MCF 10A (cell line): ENCODE results near the gene WDR18. TPM values are rescaled to one million over a fixed set of nuclear protein-coding genes. Genes with fewer than 3 reads are reported as not detected.

ENCODE experiments used
- BruUV-seq: library from RNA; stranded (reverse); fragments of 400-500 nt; replicated peaks from 2 replicates; lab custom pipeline; 2021; lab: Mats Ljungman, UMichigan
- CTCF ChIA-PET: fragments of 300-600 bp; sonication (Branson Sonifier 250); formaldehyde crosslinking; extraction: SDS; loops from one replicate; lab custom pipeline; 2021; ENCODE audit warnings: antibody characterized with exemption, inconsistent platforms; lab: Yijun Ruan, JAX
- POLR2A ChIA-PET: fragments of 300-600, 350-650 bp; sonication (Branson Sonifier 250); formaldehyde crosslinking; extraction: SDS; loops from one replicate; lab custom pipeline; 2020; ENCODE audit warnings: antibody characterized with exemption, inconsistent platforms; lab: Yijun Ruan, JAX
- DNase-seq: peaks from one replicate; pipeline ENCODE4 v3.0.0-alpha.2; 2018; ENCODE audit not compliant: unreplicated experiment
- H3K27ac Mint-ChIP-seq: one replicate; pipeline ENCODE4 v1.8.0; 2022; ENCODE audit warnings: mild to moderate bottlenecking, low read depth, mixed read lengths; ENCODE audit not compliant: unreplicated experiment
- H3K27me3 Mint-ChIP-seq: one replicate; pipeline ENCODE4 v1.8.0; 2022; ENCODE audit warnings: mixed read lengths; ENCODE audit not compliant: insufficient read depth, unreplicated experiment
- H3K36me3 Mint-ChIP-seq: one replicate; pipeline ENCODE4 v1.8.0; 2022; ENCODE audit warnings: mild to moderate bottlenecking, moderate library complexity, mixed read lengths; ENCODE audit not compliant: insufficient read depth, unreplicated experiment
- H3K4me1 Mint-ChIP-seq: one replicate; pipeline ENCODE4 v1.8.0; 2022; ENCODE audit warnings: mixed read lengths; ENCODE audit not compliant: insufficient read depth, unreplicated experiment
- H3K4me3 Mint-ChIP-seq: one replicate; pipeline ENCODE4 v1.8.0; 2022; ENCODE audit warnings: mild to moderate bottlenecking, moderate library complexity, mixed read lengths; ENCODE audit not compliant: unreplicated experiment
- H3K9me3 Mint-ChIP-seq: one replicate; pipeline ENCODE4 v1.8.0; 2022; ENCODE audit warnings: mixed read lengths; ENCODE audit not compliant: unreplicated experiment
- intact Hi-C: fragments of 100-400 bp; cut with micrococcal nuclease; formaldehyde crosslinking; loops from 2 replicates; pipeline ENCODE4 v1.14.1; 2022
- total RNA-seq: library from RNA; stranded (reverse); gene quantifications from 2 replicates; pipeline ENCODE4 v1.2.3, GENCODE V29; 2022
- TF ChIP-seq, protein P1 (sequence below): fragments of 200-600 bp; IDR thresholded peaks from one replicate; pipeline ENCODE4 v1.8.0; 2022; ENCODE audit warnings: antibody characterized with exemption, mild to moderate bottlenecking; ENCODE audit not compliant: unreplicated experiment

WDR18 gene
- total RNA-seq, 1 experiment from 2014 or later, result 96.7 TPM

DNA sequence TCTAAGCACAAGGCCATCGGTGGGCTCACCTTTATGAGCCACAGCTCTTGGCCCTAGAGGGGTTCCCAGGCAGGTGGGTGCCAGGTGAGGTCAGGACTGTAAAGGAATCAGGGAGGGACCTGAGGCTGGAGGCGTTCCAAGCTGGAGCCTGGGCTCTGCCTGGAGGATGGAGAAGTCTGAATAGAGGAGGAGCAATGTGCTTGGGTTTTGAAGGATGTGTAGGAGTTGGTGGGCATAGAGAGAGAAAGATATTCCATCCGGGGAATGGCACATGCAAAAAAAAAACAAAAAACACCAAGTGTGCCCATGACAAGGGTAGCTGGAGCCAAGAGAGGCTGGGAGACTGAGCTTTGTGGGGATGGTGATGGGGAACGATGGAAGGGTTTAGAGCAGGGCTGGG lies 18.5 kb downstream of the WDR18 start:
- Mint-ChIP-seq H3K4me3 (no peak overlapping the region), H3K36me3 (no peaks in the 10 kb centered on the region), H3K27ac (no peak overlapping the region), H3K27me3 (peaks cover 17% of the 10 kb centered on the region), H3K4me1 (no peaks in the 10 kb centered on the region), H3K9me3 (no peaks in the 10 kb centered on the region)
- BruUV-seq, result no TSS peak
- TF ChIP-seq, protein P1, sequence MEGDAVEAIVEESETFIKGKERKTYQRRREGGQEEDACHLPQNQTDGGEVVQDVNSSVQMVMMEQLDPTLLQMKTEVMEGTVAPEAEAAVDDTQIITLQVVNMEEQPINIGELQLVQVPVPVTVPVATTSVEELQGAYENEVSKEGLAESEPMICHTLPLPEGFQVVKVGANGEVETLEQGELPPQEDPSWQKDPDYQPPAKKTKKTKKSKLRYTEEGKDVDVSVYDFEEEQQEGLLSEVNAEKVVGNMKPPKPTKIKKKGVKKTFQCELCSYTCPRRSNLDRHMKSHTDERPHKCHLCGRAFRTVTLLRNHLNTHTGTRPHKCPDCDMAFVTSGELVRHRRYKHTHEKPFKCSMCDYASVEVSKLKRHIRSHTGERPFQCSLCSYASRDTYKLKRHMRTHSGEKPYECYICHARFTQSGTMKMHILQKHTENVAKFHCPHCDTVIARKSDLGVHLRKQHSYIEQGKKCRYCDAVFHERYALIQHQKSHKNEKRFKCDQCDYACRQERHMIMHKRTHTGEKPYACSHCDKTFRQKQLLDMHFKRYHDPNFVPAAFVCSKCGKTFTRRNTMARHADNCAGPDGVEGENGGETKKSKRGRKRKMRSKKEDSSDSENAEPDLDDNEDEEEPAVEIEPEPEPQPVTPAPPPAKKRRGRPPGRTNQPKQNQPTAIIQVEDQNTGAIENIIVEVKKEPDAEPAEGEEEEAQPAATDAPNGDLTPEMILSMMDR, result no peak
- POLR2A ChIA-PET, result interaction anchor here (0.5 kb wide), 1 partner anchor 904 kb away, joined by 3 read pairs; no protein-coding TSS in a partner anchor
- CTCF ChIA-PET, result interaction anchor here (0.6 to 0.7 kb wide), 2 partner anchors 95 to 241 kb away, joined by 4 to 6 read pairs; no protein-coding TSS in a partner anchor
- intact Hi-C loops, result no loop called here
- no peak for DNase-seq

DNA sequence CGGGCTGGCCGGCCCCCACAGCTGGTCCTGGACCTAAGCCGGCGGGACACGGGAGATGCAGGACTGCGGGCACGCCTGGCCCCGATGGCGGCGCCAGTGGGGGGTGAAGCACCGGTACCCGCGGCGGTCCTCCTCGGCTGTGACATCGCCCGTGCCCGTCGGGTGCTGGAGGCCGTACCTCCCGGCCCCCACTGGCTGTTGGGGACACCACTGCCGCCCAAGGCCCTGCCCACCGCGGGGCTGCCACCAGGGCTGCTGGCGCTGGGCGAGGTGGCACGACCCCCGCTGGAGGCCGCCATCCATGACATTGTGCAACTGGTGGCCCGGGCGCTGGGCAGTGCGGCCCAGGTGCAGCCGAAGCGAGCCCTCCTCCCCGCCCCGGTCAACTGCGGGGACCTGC lies 19.1 kb downstream of the WDR18 start:
- peaks cover 13% of the 10 kb centered on the region for H3K27me3 Mint-ChIP-seq
- intact Hi-C loops, result no loop called here
- CTCF ChIA-PET, result interaction anchor here (0.7 to 1.0 kb wide), 2 partner anchors 9 to 241 kb away, joined by 4 to 5 read pairs; no protein-coding TSS in a partner anchor
- POLR2A ChIA-PET, result interaction anchor here (0.6 kb wide), 1 partner anchor 155 kb away, joined by 3 read pairs; no protein-coding TSS in a partner anchor
- H3K4me3 Mint-ChIP-seq, result no peak overlapping the region
- H3K4me1 Mint-ChIP-seq, result no peaks in the 10 kb centered on the region
- no peak for DNase-seq
- TF ChIP-seq, protein P1, result no peak
- no TSS peak for BruUV-seq
- no peaks in the 10 kb centered on the region for H3K9me3 Mint-ChIP-seq
- H3K27ac Mint-ChIP-seq, result no peak overlapping the region
- no peaks in the 10 kb centered on the region for H3K36me3 Mint-ChIP-seq

DNA sequence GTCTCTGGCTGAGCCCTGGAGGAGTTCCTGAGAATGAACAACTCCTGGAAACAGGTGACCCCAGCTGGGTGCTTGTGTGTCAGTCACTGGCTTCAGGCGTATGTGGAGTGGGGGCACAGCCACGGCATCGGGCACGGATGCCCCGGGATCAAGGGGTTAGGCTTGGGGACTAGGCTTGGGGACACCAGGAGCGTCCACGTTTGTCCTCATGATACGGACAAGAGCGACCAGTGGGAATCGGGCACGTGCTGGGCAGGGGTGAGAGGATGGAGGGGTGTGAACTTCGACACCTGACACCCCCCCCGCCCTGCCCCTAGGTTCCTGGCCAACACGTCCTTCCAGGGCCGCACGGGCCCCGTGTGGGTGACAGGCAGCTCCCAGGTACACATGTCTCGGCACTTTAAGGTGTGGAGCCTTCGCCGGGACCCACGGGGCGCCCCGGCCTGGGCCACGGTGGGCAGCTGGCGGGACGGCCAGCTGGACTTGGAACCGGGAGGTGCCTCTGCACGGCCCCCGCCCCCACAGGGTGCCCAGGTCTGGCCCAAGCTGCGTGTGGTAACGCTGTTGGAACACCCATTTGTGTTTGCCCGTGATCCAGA lies 20.2 kb downstream of the WDR18 start:
- intact Hi-C loops, result no loop called here
- H3K36me3 Mint-ChIP-seq, result no peaks in the 10 kb centered on the region
- no TSS peak for BruUV-seq
- TF ChIP-seq, protein P1, result no peak
- POLR2A ChIA-PET, result interaction anchor here (1.3 to 2.0 kb wide), 2 partner anchors 8 to 13 kb away, joined by 5 to 8 read pairs; no protein-coding TSS in a partner anchor
- DNase-seq, result no peak
- no peak overlapping the region for H3K4me3 Mint-ChIP-seq
- H3K9me3 Mint-ChIP-seq, result no peaks in the 10 kb centered on the region
- H3K27me3 Mint-ChIP-seq, result peaks cover 3% of the 10 kb centered on the region
- H3K4me1 Mint-ChIP-seq, result no peaks in the 10 kb centered on the region
- CTCF ChIA-PET, result interaction anchor here (1.0 kb wide), 1 partner anchor 8 kb away, joined by 5 read pairs; no protein-coding TSS in a partner anchor
- no peak overlapping the region for H3K27ac Mint-ChIP-seq

DNA sequence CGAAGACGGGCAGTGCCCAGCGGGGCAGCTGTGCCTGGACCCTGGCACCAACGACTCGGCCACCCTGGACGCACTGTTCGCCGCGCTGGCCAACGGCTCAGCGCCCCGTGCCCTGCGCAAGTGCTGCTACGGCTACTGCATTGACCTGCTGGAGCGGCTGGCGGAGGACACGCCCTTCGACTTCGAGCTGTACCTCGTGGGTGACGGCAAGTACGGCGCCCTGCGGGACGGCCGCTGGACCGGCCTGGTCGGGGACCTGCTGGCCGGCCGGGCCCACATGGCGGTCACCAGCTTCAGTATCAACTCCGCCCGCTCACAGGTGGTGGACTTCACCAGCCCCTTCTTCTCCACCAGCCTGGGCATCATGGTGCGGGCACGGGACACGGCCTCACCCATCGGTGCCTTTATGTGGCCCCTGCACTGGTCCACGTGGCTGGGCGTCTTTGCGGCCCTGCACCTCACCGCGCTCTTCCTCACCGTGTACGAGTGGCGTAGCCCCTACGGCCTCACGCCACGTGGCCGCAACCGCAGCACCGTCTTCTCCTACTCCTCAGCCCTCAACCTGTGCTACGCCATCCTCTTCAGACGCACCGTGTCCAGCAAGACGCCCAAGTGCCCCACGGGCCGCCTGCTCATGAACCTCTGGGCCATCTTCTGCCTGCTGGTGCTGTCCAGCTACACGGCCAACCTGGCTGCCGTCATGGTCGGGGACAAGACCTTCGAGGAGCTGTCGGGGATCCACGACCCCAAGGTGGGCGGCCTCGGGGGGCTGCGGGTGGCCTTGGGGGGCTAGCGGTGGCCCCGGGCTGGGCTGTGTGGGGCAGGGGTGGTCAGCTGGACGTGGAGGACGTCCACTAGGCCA lies 20.9 kb downstream of the WDR18 start:
- no peak overlapping the region for H3K27ac Mint-ChIP-seq
- CTCF ChIA-PET, result no interaction called here
- H3K9me3 Mint-ChIP-seq, result no peaks in the 10 kb centered on the region
- H3K4me3 Mint-ChIP-seq, result no peak overlapping the region
- no peaks in the 10 kb centered on the region for H3K4me1 Mint-ChIP-seq
- POLR2A ChIA-PET, result interaction anchor here (1.3 to 2.0 kb wide), 2 partner anchors 9 to 12 kb away, joined by 5 to 8 read pairs; no protein-coding TSS in a partner anchor
- no TSS peak for BruUV-seq
- no peak for DNase-seq
- H3K27me3 Mint-ChIP-seq, result no peaks in the 10 kb centered on the region
- intact Hi-C loops, result no loop called here
- peaks cover 5% of the 10 kb centered on the region for H3K36me3 Mint-ChIP-seq
- TF ChIP-seq, protein P1, result no peak
